WI38 (cell line): ENCODE measurements around the gene OPN5.

Experiments used
- H3K4me3 ChIP-seq: 2 replicates; pipeline ENCODE4 v1.5.1; 2011; ENCODE audit warnings: low read depth, mild to moderate bottlenecking, control low read depth, low read length
- TF ChIP-seq, protein P1 (sequence below): IDR thresholded peaks from 2 replicates; pipeline ENCODE4 v1.5.1; 2012; ENCODE audit warnings: low read depth, mild to moderate bottlenecking, control low read depth, low read length

Gene OPN5

DNA sequence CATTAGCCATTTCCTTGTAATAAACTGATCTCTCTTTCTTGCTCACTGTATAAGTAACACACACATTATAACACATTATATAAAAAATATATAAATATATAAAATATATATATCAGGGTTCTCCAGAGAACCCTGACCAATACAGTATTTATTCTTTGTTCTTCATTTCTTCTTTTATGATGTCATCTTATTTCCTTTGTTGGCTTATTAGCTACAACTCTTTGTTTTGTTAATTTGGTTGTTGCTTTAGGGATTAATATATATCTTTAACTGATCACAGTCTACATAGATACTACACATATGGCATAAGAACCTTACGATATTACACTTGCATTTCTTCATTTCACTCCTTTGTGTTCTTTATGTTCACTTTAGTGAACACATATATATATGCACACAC, 14.7 kb upstream of the OPN5 start:
- no peak overlapping the region for H3K4me3 ChIP-seq
- TF ChIP-seq, protein P1, sequence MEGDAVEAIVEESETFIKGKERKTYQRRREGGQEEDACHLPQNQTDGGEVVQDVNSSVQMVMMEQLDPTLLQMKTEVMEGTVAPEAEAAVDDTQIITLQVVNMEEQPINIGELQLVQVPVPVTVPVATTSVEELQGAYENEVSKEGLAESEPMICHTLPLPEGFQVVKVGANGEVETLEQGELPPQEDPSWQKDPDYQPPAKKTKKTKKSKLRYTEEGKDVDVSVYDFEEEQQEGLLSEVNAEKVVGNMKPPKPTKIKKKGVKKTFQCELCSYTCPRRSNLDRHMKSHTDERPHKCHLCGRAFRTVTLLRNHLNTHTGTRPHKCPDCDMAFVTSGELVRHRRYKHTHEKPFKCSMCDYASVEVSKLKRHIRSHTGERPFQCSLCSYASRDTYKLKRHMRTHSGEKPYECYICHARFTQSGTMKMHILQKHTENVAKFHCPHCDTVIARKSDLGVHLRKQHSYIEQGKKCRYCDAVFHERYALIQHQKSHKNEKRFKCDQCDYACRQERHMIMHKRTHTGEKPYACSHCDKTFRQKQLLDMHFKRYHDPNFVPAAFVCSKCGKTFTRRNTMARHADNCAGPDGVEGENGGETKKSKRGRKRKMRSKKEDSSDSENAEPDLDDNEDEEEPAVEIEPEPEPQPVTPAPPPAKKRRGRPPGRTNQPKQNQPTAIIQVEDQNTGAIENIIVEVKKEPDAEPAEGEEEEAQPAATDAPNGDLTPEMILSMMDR: no peak

DNA sequence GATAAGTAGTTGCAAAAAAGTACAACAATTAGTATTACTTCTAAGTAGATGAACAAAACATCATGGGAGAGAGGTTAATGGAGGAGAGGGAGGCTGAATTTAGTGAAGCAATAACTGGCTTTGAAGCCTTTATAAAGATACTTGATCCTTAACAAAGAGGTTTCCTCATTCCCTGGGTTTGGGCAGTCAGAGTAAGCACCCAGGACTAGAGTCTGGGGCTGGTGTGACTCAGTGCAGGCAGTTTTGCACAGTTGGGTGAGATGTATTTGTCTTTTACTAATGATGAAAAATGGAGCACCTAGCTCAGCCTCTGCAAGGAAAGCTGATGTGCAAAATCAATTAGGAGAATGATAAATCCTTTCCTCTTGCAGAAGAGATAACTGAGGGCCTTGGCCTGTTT, 11.8 kb upstream of the OPN5 start:
- TF ChIP-seq, protein P1: no peak

DNA sequence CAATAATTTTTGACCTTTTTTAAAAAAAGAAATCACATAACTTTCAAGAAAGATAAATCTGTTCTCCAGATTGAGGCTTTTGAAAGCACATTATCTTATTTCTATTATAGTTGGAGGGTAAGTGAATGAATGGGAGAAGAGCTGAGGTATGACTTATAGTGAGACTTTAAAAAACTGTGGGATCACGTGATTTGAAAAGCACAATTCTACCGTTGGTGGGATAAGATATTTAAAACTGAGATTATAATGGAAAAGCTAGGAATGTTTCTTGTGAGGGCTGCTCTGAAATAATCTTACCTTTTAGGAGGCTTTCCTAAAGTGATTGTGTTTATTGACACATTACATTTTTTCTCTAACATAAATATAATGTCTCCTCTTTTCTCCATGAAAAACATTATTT, 9.5 kb upstream of the OPN5 start:
- TF ChIP-seq, protein P1: no peak
- no peak overlapping the region for H3K4me3 ChIP-seq

More for the DNA sequence above, 11.8 kb upstream of the OPN5 start:
- no peak overlapping the region for H3K4me3 ChIP-seq

DNA sequence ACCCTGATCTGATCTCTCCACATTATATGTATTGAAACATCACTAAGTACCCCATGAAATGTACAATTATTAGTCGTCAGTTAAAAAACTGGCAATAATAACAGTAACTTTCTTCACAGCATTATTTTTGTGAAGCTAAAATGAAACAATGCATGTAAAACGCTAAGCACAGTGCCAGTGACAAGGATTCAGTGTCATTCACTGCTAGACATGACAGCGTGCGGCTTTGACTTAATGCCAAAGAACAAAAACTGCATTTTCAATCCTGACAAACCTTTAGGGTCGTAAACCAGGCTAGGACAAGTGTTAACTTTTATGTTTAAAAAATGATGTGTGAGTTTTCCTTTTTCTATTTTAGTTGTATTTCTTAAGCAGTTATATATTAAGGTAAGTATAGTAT, 8.8 kb upstream of the OPN5 start:
- no peak overlapping the region for H3K4me3 ChIP-seq
- TF ChIP-seq, protein P1: no peak

DNA sequence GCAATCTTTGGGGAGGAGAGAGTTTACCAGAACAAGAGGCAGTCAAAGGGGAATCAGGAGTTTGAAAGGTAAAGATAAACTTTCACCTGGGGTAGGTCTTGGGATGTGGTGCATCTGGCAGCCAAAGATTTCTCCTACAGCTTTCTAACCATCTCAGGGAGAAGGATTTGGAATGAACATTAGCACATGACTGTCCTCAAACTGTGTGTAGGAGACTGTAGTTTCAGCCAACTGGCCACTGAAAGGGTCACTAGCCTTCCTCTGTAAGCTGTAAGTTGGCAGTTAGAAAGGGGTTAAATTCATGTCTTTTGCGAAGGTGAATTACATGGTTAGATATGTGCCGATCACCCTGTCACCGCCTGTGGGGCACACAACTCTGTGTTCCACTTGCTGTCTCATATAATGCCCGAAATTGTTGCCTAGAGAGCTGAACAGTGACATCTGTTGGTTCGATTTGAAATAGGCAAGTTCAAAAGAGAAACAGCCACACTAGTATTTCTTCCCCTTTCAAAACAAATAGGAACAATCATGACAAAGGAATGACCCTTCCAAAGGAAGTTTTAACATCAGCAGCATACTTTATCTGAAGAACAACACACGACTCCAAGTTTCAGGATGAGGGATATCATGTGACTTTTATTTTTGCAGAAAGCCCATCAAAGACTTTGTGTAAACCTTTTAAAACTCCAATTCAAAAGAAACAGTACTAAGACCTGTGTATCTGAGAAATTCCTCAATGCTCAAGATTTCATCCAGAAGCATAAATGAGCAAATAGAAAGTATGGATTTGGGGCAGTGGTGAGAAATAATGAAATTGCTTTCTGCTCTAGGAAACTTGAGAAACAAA, 1.1 kb upstream of the OPN5 start:
- TF ChIP-seq, protein P1: no peak; the same call in 1 of the 2 replicates
- H3K4me3 ChIP-seq: no peak overlapping the region

DNA sequence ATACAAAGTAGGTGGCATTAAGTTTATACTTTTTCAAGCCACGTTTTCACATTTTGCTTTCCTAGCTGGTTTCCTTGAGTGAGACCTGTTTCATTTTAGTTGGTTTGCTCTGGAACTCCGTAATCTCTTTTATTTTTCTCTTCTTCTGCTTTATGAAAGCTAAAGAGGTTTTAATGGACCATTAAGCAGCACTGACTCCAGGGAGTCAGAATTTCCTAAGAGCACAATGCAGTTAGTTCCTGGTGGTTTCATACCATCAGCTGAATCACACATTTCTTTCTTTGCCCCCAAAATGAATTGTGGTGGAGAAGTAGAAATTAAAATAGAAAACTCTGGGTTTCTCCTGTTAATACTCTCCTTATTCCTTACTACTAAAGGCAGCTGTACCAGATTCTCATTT, 3.4 kb downstream of the OPN5 start:
- H3K4me3 ChIP-seq: no peak overlapping the region
- TF ChIP-seq, protein P1: no peak
